K562 (cell line): ENCODE measurements around the gene SLC22A8. TPM values are rescaled to one million over a fixed set of nuclear protein-coding genes. Genes with fewer than 3 reads are reported as not detected.

Experiments used
- ATAC-seq: fragments of 200-7000 bp; cut with Tn5 transposase; 3 replicates; pipeline ENCODE4 v1.9.1; 2020; ENCODE audit warnings: moderate library complexity
- BruUV-seq: library from RNA; stranded (reverse); fragments of 400-500 nt; replicated peaks from 2 replicates; lab custom pipeline; 2021; lab: Mats Ljungman, UMichigan
- CTCF ChIA-PET: fragments of 300-600 bp; formaldehyde crosslinking; extraction: SDS; loops from one replicate; lab custom pipeline; 2021; ENCODE audit warnings: low intra/inter-chr PET ratio; lab: Yijun Ruan, JAX
- POLR2A ChIA-PET: fragments of 300-600, 350-650 bp; sonication (Branson Sonifier 250); formaldehyde crosslinking; extraction: SDS; loops from one replicate; lab custom pipeline; 2021; ENCODE audit warnings: antibody characterized with exemption, inconsistent platforms; lab: Yijun Ruan, JAX
- DNase-seq, 4 experiments: peaks; one replicate each; pipeline versions ENCODE4 v3.0.0 to v3.0.0-alpha.2; 2011 to 2018; ENCODE audit warnings: low spot score in 3 of 4, mixed read lengths in 3 of 4; ENCODE audit errors: extremely low read depth in 1 of 4
- FAIRE-seq: peaks from 2 replicates; lab custom pipeline; 2011; peaks lifted over from hg19 to GRCh38; lab: Jason Lieb, UNC
- H2AFZ ChIP-seq: 2 replicates; pipeline ENCODE4 v1.6.0; 2011; ENCODE audit warnings: low read depth, low read length, control low read depth, inconsistent platforms
- H3K27ac ChIP-seq: fragments of 200-600 bp; 3 replicates; pipeline ENCODE4 v1.8.0; 2011; ENCODE audit warnings: low read depth, mild to moderate bottlenecking, control low read depth, inconsistent platforms, low read length, moderate library complexity, mixed read lengths; ENCODE audit errors: extremely low read depth
- H3K27me3 ChIP-seq, 2 experiments: fragments of 300-600 bp in 1 of 2; 2 replicates in 1 of 2; 3 replicates in 1 of 2; pipeline versions ENCODE4 v1.6.0 to v1.8.0; 2011; ENCODE audit warnings: inconsistent platforms in 2 of 2, low read length in 2 of 2, mild to moderate bottlenecking in 1 of 2, mixed read lengths in 1 of 2, moderate library complexity in 1 of 2; ENCODE audit not compliant: control insufficient read depth in 2 of 2, insufficient read depth in 2 of 2
- H3K36me3 ChIP-seq: fragments of 300-600 bp; 3 replicates; pipeline ENCODE4 v1.8.0; 2011; ENCODE audit warnings: mild to moderate bottlenecking, low read length, inconsistent platforms; ENCODE audit not compliant: control insufficient read depth, insufficient read depth
- H3K4me1 ChIP-seq, 2 experiments: fragments of 200-600 bp in 1 of 2; replicated peaks in 1 of 2; 2 replicates in 1 of 2; 3 replicates in 1 of 2; pipeline versions ENCODE4 v1.5.1 to v1.8.0; 2011; ENCODE audit warnings: inconsistent platforms in 2 of 2, low read length in 2 of 2, mild to moderate bottlenecking in 1 of 2, mixed read lengths in 1 of 2, moderate library complexity in 1 of 2; ENCODE audit not compliant: control insufficient read depth in 2 of 2, insufficient read depth in 2 of 2
- H3K4me2 ChIP-seq: 2 replicates; pipeline ENCODE4 v1.6.1; 2011; ENCODE audit warnings: low read length, control low read depth, inconsistent platforms, mixed read lengths; ENCODE audit not compliant: insufficient read depth
- H3K4me3 ChIP-seq: fragments of 200-600 bp; sonication (generic), shearing (Covaris generic); 2 replicates; pipeline ENCODE4 v1.5.1; 2016; ENCODE audit warnings: control low read depth, inconsistent platforms
- H3K79me2 ChIP-seq: fragments of 200-600 bp; 3 replicates; pipeline ENCODE4 v1.8.0; 2011; ENCODE audit warnings: low read length, inconsistent platforms; ENCODE audit not compliant: control insufficient read depth, insufficient read depth
- H3K9ac ChIP-seq, 2 experiments: 2 replicates each; pipeline versions ENCODE4 v1.6.0 to v1.6.1; 2011; ENCODE audit warnings: low read depth in 2 of 2, low read length in 2 of 2, control low read depth in 1 of 2, inconsistent platforms in 1 of 2, mild to moderate bottlenecking in 1 of 2, mixed read lengths in 1 of 2; ENCODE audit not compliant: insufficient read depth in 1 of 2
- H3K9me1 ChIP-seq: one replicate; pipeline ENCODE4 v1.6.0; 2011; ENCODE audit warnings: inconsistent platforms, mild to moderate bottlenecking, low read length, moderate library complexity; ENCODE audit not compliant: control insufficient read depth, insufficient read depth
- H3K9me3 ChIP-seq: replicated peaks from 2 replicates; pipeline ENCODE4 v1.5.1; 2011; ENCODE audit warnings: low read depth, low read length, inconsistent platforms; ENCODE audit not compliant: control insufficient read depth, insufficient read depth
- H4K20me1 ChIP-seq: replicated peaks from 2 replicates; pipeline ENCODE4 v1.6.1; 2011; ENCODE audit warnings: low read length, inconsistent platforms, mixed read lengths; ENCODE audit not compliant: control insufficient read depth, insufficient read depth
- ARHGAP35 ChIP-seq: fragments of 450-650 bp; IDR thresholded peaks from 2 replicates; pipeline ENCODE4 v1.6.1; 2018; ENCODE audit not compliant: partially characterized antibody
- BHLHE40 ChIP-seq: IDR thresholded peaks from 2 replicates; pipeline ENCODE4 v1.6.1; 2011; ENCODE audit warnings: low read length, improper control_type of control experiment
- DMBX1 ChIP-seq: fragments of 250-450 bp; sonication (Bioruptor Pico); IDR thresholded peaks from 2 replicates; pipeline ENCODE4 v1.8.0; 2022; ENCODE audit warnings: inconsistent platforms, mild to moderate bottlenecking, moderate library complexity, borderline replicate concordance
- IFI16 ChIP-seq: fragments of 250-450 bp; sonication (Bioruptor Pico); IDR thresholded peaks from 2 replicates; pipeline ENCODE4 v2.1.2; 2022; ENCODE audit warnings: mild to moderate bottlenecking, inconsistent platforms
- MIER1 ChIP-seq: fragments of 450-650 bp; IDR thresholded peaks from 2 replicates; pipeline ENCODE4 v1.6.1; 2016; ENCODE audit warnings: antibody characterized with exemption, mild to moderate bottlenecking, low read depth
- RFX1 ChIP-seq: fragments of 450-650 bp; IDR thresholded peaks from 2 replicates; pipeline ENCODE4 v1.6.1; 2016; ENCODE audit warnings: mild to moderate bottlenecking, moderate library complexity
- SAFB2 ChIP-seq: fragments of 200-400 bp; formaldehyde crosslinking; IDR thresholded peaks from 2 replicates; pipeline ENCODE4 v1.6.1; 2018; ENCODE audit warnings: borderline replicate concordance, low read length, low read depth, moderate library complexity; ENCODE audit not compliant: severe bottlenecking
- SIN3A ChIP-seq, 2 experiments: fragments of 150-350 bp in 1 of 2; IDR thresholded peaks; 2 replicates each; pipeline ENCODE4 v1.6.1; 2011 to 2016; ENCODE audit warnings: borderline replicate concordance in 2 of 2, low read depth in 2 of 2, low read length in 2 of 2, mild to moderate bottlenecking in 2 of 2, moderate library complexity in 2 of 2; ENCODE audit not compliant: control insufficient read depth in 1 of 2
- SMAD4 ChIP-seq: fragments of 250-450 bp; sonication (Bioruptor Pico); conservative IDR thresholded peaks from 2 replicates; pipeline ENCODE4 v1.8.0; 2021; ENCODE audit warnings: inconsistent platforms, mild to moderate bottlenecking, moderate library complexity
- SRSF7 ChIP-seq: fragments of 200-400 bp; formaldehyde crosslinking; optimal IDR thresholded peaks from 2 replicates; pipeline ENCODE3; 2017; ENCODE audit warnings: mild to moderate bottlenecking, low read depth, low read length
- THAP12 ChIP-seq: fragments of 250-450 bp; sonication (Bioruptor Pico); IDR thresholded peaks from 2 replicates; pipeline ENCODE4 v1.9.0; 2021; ENCODE audit warnings: mild to moderate bottlenecking, inconsistent platforms
- ZBTB1 ChIP-seq: sonication (generic); formaldehyde crosslinking; IDR thresholded peaks from 2 replicates; pipeline ENCODE4 v1.8.1; 2023; ENCODE audit warnings: missing genetic modification reagents, low read depth, mild to moderate bottlenecking, borderline replicate concordance
- ZNF212 ChIP-seq: fragments of 450-650 bp; formaldehyde crosslinking; IDR thresholded peaks from 2 replicates; pipeline ENCODE4 v1.4.0; 2020; ENCODE audit warnings: mild to moderate bottlenecking
- ZNF232 ChIP-seq: sonication (generic); formaldehyde crosslinking; IDR thresholded peaks from 2 replicates; pipeline ENCODE4 v1.8.0; 2022; ENCODE audit warnings: mild to moderate bottlenecking, missing genetic modification reagents
- ZNF3 ChIP-seq: fragments of 250-450 bp; sonication (Bioruptor Pico); IDR thresholded peaks from 2 replicates; pipeline ENCODE4 v1.5.0; 2021; ENCODE audit warnings: mild to moderate bottlenecking, moderate library complexity
- WGBS: fragments of 100-300 bp; shearing (Covaris generic); methylation state at CpG from one replicate; pipeline ENCODE4 v1.1.6; 2016; ENCODE audit warnings: low coverage, mixed read lengths; ENCODE audit not compliant: insufficient coverage; ENCODE audit errors: missing lambda C conversion rate; 5-methylcytosine and 5-hydroxymethylcytosine counted together
- in situ Hi-C: fragments of 300-500 bp; cut with MboI; formaldehyde crosslinking; loops from 4 replicates; pipeline ENCODE4 v1.15.0; 2018; ENCODE audit warnings: inconsistent platforms, mixed read lengths
- intact Hi-C: fragments of 100-400 bp; cut with micrococcal nuclease; formaldehyde crosslinking; loops from 2 replicates; pipeline ENCODE4 v1.14.2; 2022
- polyA plus RNA-seq, 8 experiments: library from polyadenylated mRNA; depleted of rRNA in 4 of 8; stranded (reverse) in 5 of 8; unstranded in 3 of 8; fragments of >200 nt; fragmentation: Nextera tagmentation in 2 of 8; fragmentation: Illumina TruSeq in 1 of 8; extraction: Ambion mirVana in 2 of 8; extraction: Trizol in 1 of 8; gene quantifications; 2 replicates each; pipeline versions ENCODE4 v1.2.1 to v1.2.3, GENCODE V29; 2011 to 2014; ENCODE audit warnings: inconsistent platforms in 1 of 8, missing spikeins in 1 of 8
- total RNA-seq, 7 experiments: library from RNA; depleted of rRNA in 6 of 7; stranded (reverse); fragments of >200 nt in 6 of 7; fragmentation: Illumina TruSeq in 2 of 7; extraction: Trizol in 2 of 7; gene quantifications; 2 replicates each; pipeline versions ENCODE4 v1.2.1 to v1.2.3, GENCODE V29; 2011 to 2021; ENCODE audit warnings: low replicate concordance in 1 of 7

The SLC22A8 gene
- total and polyA plus RNA-seq, 9 of the 15 experiments (the other 6 are each of a cell fraction or from before 2014, with no cell fraction given), result not detected

GRCh38 chr11:62984451-62984991 is 31.1 kb downstream of the SLC22A8 start, which contains the start of gene SLC22A6:
SLC22A6 (minus strand) TSS chr11:62984967; CDS start chr11:62984690, 277 bp downstream.
- under 1% methylated on average over 13 of the region's 14 CpGs for WGBS
- no peak for FAIRE-seq
- H3K4me3 ChIP-seq, result no peak within 1 kb of the TSS
- H3K27me3 ChIP-seq, result peaks cover 13 to 39% of the 10 kb centered on the region in 2 experiments
- no peaks in the 10 kb centered on the region for H3K9me3 ChIP-seq
- H3K27ac ChIP-seq, result no peak within 1 kb of the TSS
- 0 out of 2 replicates have a peak, but pooled peaks cover 5% of the 10 kb centered on the region for H4K20me1 ChIP-seq
- ChIA-PET CTCF (no interaction called here), POLR2A (interaction anchor here (1.0 kb wide), 1 partner anchor 15 kb away, joined by 3 read pairs; no protein-coding TSS in a partner anchor)
- H3K9me1 ChIP-seq, result no peaks in the 10 kb centered on the region
- no peaks in the 10 kb centered on the region for H3K4me1 ChIP-seq
- H3K36me3 ChIP-seq, result no peaks in the 10 kb centered on the region
- TF ChIP-seq ARHGAP35, result no peak
- TF ChIP-seq SMAD4, result no peak
- TF ChIP-seq THAP12 (CRISPR knock-in tag), result no peak
- TF ChIP-seq SIN3A (IDR thresholded peaks at IDR 0.05; ENCODE audit: borderline replicate concordance in 2 of 2, control insufficient read depth in 1 of 2, low read depth in 2 of 2, low read length in 2 of 2), result no peak
- no peak for TF ChIP-seq DMBX1
- no peak for TF ChIP-seq BHLHE40
- TF ChIP-seq RFX1, result no peak
- no peak for TF ChIP-seq ZBTB1 (CRISPR knock-in tag)
- TF ChIP-seq SAFB2, result no peak
- no peak for TF ChIP-seq MIER1
- TF ChIP-seq ZNF3 (CRISPR knock-in tag), result no peak
- TF ChIP-seq ZNF212, result no peak
- TF ChIP-seq SRSF7, result no peak
- no peak for TF ChIP-seq IFI16 (CRISPR knock-in tag)
- TF ChIP-seq ZNF232 (CRISPR knock-in tag), result no peak
- TF ChIP-seq, all 486 proteins: peak for 0
- BruUV-seq, result no TSS peak
- DNase-seq, result no peak
- in situ Hi-C loops, result no loop called here
- no peak; the same call in 2 of the 3 replicates for ATAC-seq
- Histone ChIP-seq H2AFZ (no peak within 1 kb of the TSS), H3K79me2 (no peaks in the 10 kb centered on the region), H3K4me2 (no peak within 1 kb of the TSS), H3K9ac (peak within 1 kb of the TSS in 1 of 2 experiments; percentile 18; a peak in 1 of 4 replicates)
- intact Hi-C loops, result no loop called here
